A673 (cell line): ENCODE results near the gene CCDC80.

Experiments used
- CTCF ChIP-seq: fragments of 300-800, 200-600 bp; sonication (generic); conservative IDR thresholded peaks from 2 replicates; pipeline ENCODE4 v1.5.1; 2017; ENCODE audit warnings: low read depth, mild to moderate bottlenecking, antibody characterized with exemption, low read length, moderate library complexity, mixed read lengths
- EZH2 ChIP-seq: fragments of 200-600 bp; sonication (generic); IDR thresholded peaks from 2 replicates; pipeline ENCODE4 v1.6.1; 2017; ENCODE audit warnings: borderline replicate concordance, low read depth, mild to moderate bottlenecking, mixed read lengths, antibody characterized with exemption, low read length; ENCODE audit not compliant: poor library complexity, severe bottlenecking

GRCh38 chr3:112667599-112667998 is 26.7 kb upstream of the CCDC80 start:
- no peak for TF ChIP-seq CTCF
- TF ChIP-seq EZH2, result no peak
